ENCODE measurements around the gene DCLK2.

The DCLK2 gene

GRCh38 chr4:150199056-150199455 lies 120.8 kb downstream of the DCLK2 start:
- no peak overlapping the region for H3K9ac ChIP-seq (ENCODE audit: low read length in 2 of 2)
- H3K36me3 ChIP-seq (ENCODE audit: control insufficient read depth in 2 of 2, insufficient read depth in 2 of 2, low read length in 2 of 2), result peaks cover 0 to 3% of the 10 kb centered on the region in 2 donors
- no peaks in the 10 kb centered on the region for H3K4me1 ChIP-seq (ENCODE audit: control insufficient read depth, insufficient read depth, low read length)
- no peak overlapping the region for H3K27ac ChIP-seq (ENCODE audit: low read length)
- H3K9me3 ChIP-seq (ENCODE audit: control insufficient read depth in 2 of 2, low read length in 2 of 2), result no peaks in the 10 kb centered on the region
- H3K27me3 ChIP-seq (ENCODE audit: control insufficient read depth in 1 of 2, insufficient read depth in 2 of 2, low read length in 2 of 2), result no peaks in the 10 kb centered on the region
- H3K4me3 ChIP-seq (ENCODE audit: low read length in 2 of 2), result no peak overlapping the region

- no peak overlapping the region for H3K4me3 ChIP-seq (ENCODE audit: low read length in 2 of 2)
- no peak overlapping the region for H3K27ac ChIP-seq (ENCODE audit: low read length)
- H3K9me3 ChIP-seq (ENCODE audit: control insufficient read depth in 2 of 2, low read length in 2 of 2), result no peaks in the 10 kb centered on the region
- peaks cover 5% of the 10 kb centered on the region for H3K4me1 ChIP-seq (ENCODE audit: control insufficient read depth, insufficient read depth, low read length)
- no peaks in the 10 kb centered on the region for H3K27me3 ChIP-seq (ENCODE audit: control insufficient read depth in 1 of 2, insufficient read depth in 2 of 2, low read length in 2 of 2)
- no peak overlapping the region for H3K9ac ChIP-seq (ENCODE audit: low read length in 2 of 2)
- H3K36me3 ChIP-seq (ENCODE audit: control insufficient read depth in 2 of 2, insufficient read depth in 2 of 2, low read length in 2 of 2), result no peaks in the 10 kb centered on the region
Observed at GRCh38 chr4:150205016-150205415, 126.8 kb downstream of the DCLK2 start.

- Histone ChIP-seq H3K4me1 (ENCODE audit: control insufficient read depth, insufficient read depth, low read length) (peaks cover 5% of the 10 kb centered on the region), H3K9me3 (ENCODE audit: control insufficient read depth in 2 of 2, low read length in 2 of 2) (no peaks in the 10 kb centered on the region), H3K4me3 (ENCODE audit: low read length in 2 of 2) (no peak overlapping the region), H3K36me3 (ENCODE audit: control insufficient read depth in 2 of 2, insufficient read depth in 2 of 2, low read length in 2 of 2) (no peaks in the 10 kb centered on the region), H3K27me3 (ENCODE audit: control insufficient read depth in 1 of 2, insufficient read depth in 2 of 2, low read length in 2 of 2) (no peaks in the 10 kb centered on the region), H3K9ac (ENCODE audit: low read length in 2 of 2) (no peak overlapping the region), H3K27ac (ENCODE audit: low read length) (no peak overlapping the region)
Observed at GRCh38 chr4:150206265-150206664, 128.0 kb downstream of the DCLK2 start.

- no peak overlapping the region for H3K9ac ChIP-seq (ENCODE audit: low read length in 2 of 2)
- no peaks in the 10 kb centered on the region for H3K36me3 ChIP-seq (ENCODE audit: control insufficient read depth in 2 of 2, insufficient read depth in 2 of 2, low read length in 2 of 2)
- peaks cover 5% of the 10 kb centered on the region for H3K4me1 ChIP-seq (ENCODE audit: control insufficient read depth, insufficient read depth, low read length)
- H3K27me3 ChIP-seq (ENCODE audit: control insufficient read depth in 1 of 2, insufficient read depth in 2 of 2, low read length in 2 of 2), result no peaks in the 10 kb centered on the region
- no peak overlapping the region for H3K4me3 ChIP-seq (ENCODE audit: low read length in 2 of 2)
- no peaks in the 10 kb centered on the region for H3K9me3 ChIP-seq (ENCODE audit: control insufficient read depth in 2 of 2, low read length in 2 of 2)
- no peak overlapping the region for H3K27ac ChIP-seq (ENCODE audit: low read length)
Observed at GRCh38 chr4:150206954-150207353, 128.7 kb downstream of the DCLK2 start.

GRCh38 chr4:150207871-150208270 lies 129.6 kb downstream of the DCLK2 start:
- Histone ChIP-seq H3K9ac (ENCODE audit: low read length in 2 of 2) (no peak overlapping the region), H3K4me1 (ENCODE audit: control insufficient read depth, insufficient read depth, low read length) (peaks cover 5% of the 10 kb centered on the region), H3K27me3 (ENCODE audit: control insufficient read depth in 1 of 2, insufficient read depth in 2 of 2, low read length in 2 of 2) (no peaks in the 10 kb centered on the region), H3K36me3 (ENCODE audit: control insufficient read depth in 2 of 2, insufficient read depth in 2 of 2, low read length in 2 of 2) (no peaks in the 10 kb centered on the region), H3K9me3 (ENCODE audit: control insufficient read depth in 2 of 2, low read length in 2 of 2) (no peaks in the 10 kb centered on the region), H3K27ac (ENCODE audit: low read length) (no peak overlapping the region), H3K4me3 (ENCODE audit: low read length in 2 of 2) (no peak overlapping the region)

- no peak overlapping the region for H3K27ac ChIP-seq (ENCODE audit: low read length)
- no peaks in the 10 kb centered on the region for H3K9me3 ChIP-seq (ENCODE audit: control insufficient read depth in 2 of 2, low read length in 2 of 2)
- no peaks in the 10 kb centered on the region for H3K36me3 ChIP-seq (ENCODE audit: control insufficient read depth in 2 of 2, insufficient read depth in 2 of 2, low read length in 2 of 2)
- H3K27me3 ChIP-seq (ENCODE audit: control insufficient read depth in 1 of 2, insufficient read depth in 2 of 2, low read length in 2 of 2), result no peaks in the 10 kb centered on the region
- H3K4me3 ChIP-seq (ENCODE audit: low read length in 2 of 2), result no peak overlapping the region
- H3K4me1 ChIP-seq (ENCODE audit: control insufficient read depth, insufficient read depth, low read length), result peaks cover 5% of the 10 kb centered on the region
- H3K9ac ChIP-seq (ENCODE audit: low read length in 2 of 2), result no peak overlapping the region
Observed at GRCh38 chr4:150209140-150209829, 131.0 kb downstream of the DCLK2 start.

- Histone ChIP-seq H3K36me3 (ENCODE audit: control insufficient read depth in 2 of 2, insufficient read depth in 2 of 2, low read length in 2 of 2) (no peaks in the 10 kb centered on the region), H3K4me3 (ENCODE audit: low read length in 2 of 2) (no peak overlapping the region), H3K9me3 (ENCODE audit: control insufficient read depth in 2 of 2, low read length in 2 of 2) (no peaks in the 10 kb centered on the region), H3K27ac (ENCODE audit: low read length) (no peak overlapping the region), H3K9ac (ENCODE audit: low read length in 2 of 2) (no peak overlapping the region), H3K4me1 (ENCODE audit: control insufficient read depth, insufficient read depth, low read length) (peaks cover 5% of the 10 kb centered on the region), H3K27me3 (ENCODE audit: control insufficient read depth in 1 of 2, insufficient read depth in 2 of 2, low read length in 2 of 2) (no peaks in the 10 kb centered on the region)
Observed at GRCh38 chr4:150211016-150211415, 132.8 kb downstream of the DCLK2 start.

GRCh38 chr4:150211799-150212445 lies 133.7 kb downstream of the DCLK2 start:
- H3K36me3 ChIP-seq (ENCODE audit: control insufficient read depth in 2 of 2, insufficient read depth in 2 of 2, low read length in 2 of 2), result no peaks in the 10 kb centered on the region
- H3K27ac ChIP-seq (ENCODE audit: low read length), result no peak overlapping the region
- H3K9me3 ChIP-seq (ENCODE audit: control insufficient read depth in 2 of 2, low read length in 2 of 2), result no peaks in the 10 kb centered on the region
- peaks cover 7% of the 10 kb centered on the region for H3K4me1 ChIP-seq (ENCODE audit: control insufficient read depth, insufficient read depth, low read length)
- H3K4me3 ChIP-seq (ENCODE audit: low read length in 2 of 2), result no peak overlapping the region
- no peak overlapping the region for H3K9ac ChIP-seq (ENCODE audit: low read length in 2 of 2)
- no peaks in the 10 kb centered on the region for H3K27me3 ChIP-seq (ENCODE audit: control insufficient read depth in 1 of 2, insufficient read depth in 2 of 2, low read length in 2 of 2)

GRCh38 chr4:150212485-150212884 lies 134.2 kb downstream of the DCLK2 start:
- peaks cover 7% of the 10 kb centered on the region for H3K4me1 ChIP-seq (ENCODE audit: control insufficient read depth, insufficient read depth, low read length)
- no peaks in the 10 kb centered on the region for H3K9me3 ChIP-seq (ENCODE audit: control insufficient read depth in 2 of 2, low read length in 2 of 2)
- no peak overlapping the region for H3K27ac ChIP-seq (ENCODE audit: low read length)

GRCh38 chr4:150212927-150213326 lies 134.7 kb downstream of the DCLK2 start:
- H3K4me3 ChIP-seq (ENCODE audit: low read length in 2 of 2), result no peak overlapping the region
- H3K36me3 ChIP-seq (ENCODE audit: control insufficient read depth in 2 of 2, insufficient read depth in 2 of 2, low read length in 2 of 2), result no peaks in the 10 kb centered on the region
- no peaks in the 10 kb centered on the region for H3K27me3 ChIP-seq (ENCODE audit: control insufficient read depth in 1 of 2, insufficient read depth in 2 of 2, low read length in 2 of 2)
- no peak overlapping the region for H3K27ac ChIP-seq (ENCODE audit: low read length)
- no peaks in the 10 kb centered on the region for H3K9me3 ChIP-seq (ENCODE audit: control insufficient read depth in 2 of 2, low read length in 2 of 2)
- peaks cover 7% of the 10 kb centered on the region for H3K4me1 ChIP-seq (ENCODE audit: control insufficient read depth, insufficient read depth, low read length)
- H3K9ac ChIP-seq (ENCODE audit: low read length in 2 of 2), result no peak overlapping the region

More at GRCh38 chr4:150212485-150212884, 134.2 kb downstream of the DCLK2 start:
- H3K27me3 ChIP-seq (ENCODE audit: control insufficient read depth in 1 of 2, insufficient read depth in 2 of 2, low read length in 2 of 2), result no peaks in the 10 kb centered on the region
- no peak overlapping the region for H3K9ac ChIP-seq (ENCODE audit: low read length in 2 of 2)
- H3K4me3 ChIP-seq (ENCODE audit: low read length in 2 of 2), result no peak overlapping the region
- no peaks in the 10 kb centered on the region for H3K36me3 ChIP-seq (ENCODE audit: control insufficient read depth in 2 of 2, insufficient read depth in 2 of 2, low read length in 2 of 2)

GRCh38 chr4:150215601-150216000 lies 137.4 kb downstream of the DCLK2 start:
- H3K27ac ChIP-seq (ENCODE audit: low read length), result no peak overlapping the region
- H3K4me1 ChIP-seq (ENCODE audit: control insufficient read depth, insufficient read depth, low read length), result peaks cover 3% of the 10 kb centered on the region

More at GRCh38 chr4:150215601-150216000, 137.4 kb downstream of the DCLK2 start:
- no peak overlapping the region for H3K9ac ChIP-seq (ENCODE audit: low read length in 2 of 2)
- H3K9me3 ChIP-seq (ENCODE audit: control insufficient read depth in 2 of 2, low read length in 2 of 2), result no peaks in the 10 kb centered on the region
- H3K27me3 ChIP-seq (ENCODE audit: control insufficient read depth in 1 of 2, insufficient read depth in 2 of 2, low read length in 2 of 2), result no peaks in the 10 kb centered on the region
- H3K4me3 ChIP-seq (ENCODE audit: low read length in 2 of 2), result no peak overlapping the region
- no peaks in the 10 kb centered on the region for H3K36me3 ChIP-seq (ENCODE audit: control insufficient read depth in 2 of 2, insufficient read depth in 2 of 2, low read length in 2 of 2)

All from stomach smooth muscle (tissue), 2 donors.